Cerebellar cortex (tissue), 1 donor: Measurements from ENCODE around the gene GRB2.
"Not testable (repeated sequence)": the region's sequence is repeated elsewhere in the genome, so short reads cannot be mapped to it uniquely, and the experiment has no call there.

Source experiments
- DNase-seq: peaks from one replicate; pipeline ENCODE4 v3.0.0-alpha.2; 2015; ENCODE audit warnings: low spot score

GRB2 gene

DNA sequence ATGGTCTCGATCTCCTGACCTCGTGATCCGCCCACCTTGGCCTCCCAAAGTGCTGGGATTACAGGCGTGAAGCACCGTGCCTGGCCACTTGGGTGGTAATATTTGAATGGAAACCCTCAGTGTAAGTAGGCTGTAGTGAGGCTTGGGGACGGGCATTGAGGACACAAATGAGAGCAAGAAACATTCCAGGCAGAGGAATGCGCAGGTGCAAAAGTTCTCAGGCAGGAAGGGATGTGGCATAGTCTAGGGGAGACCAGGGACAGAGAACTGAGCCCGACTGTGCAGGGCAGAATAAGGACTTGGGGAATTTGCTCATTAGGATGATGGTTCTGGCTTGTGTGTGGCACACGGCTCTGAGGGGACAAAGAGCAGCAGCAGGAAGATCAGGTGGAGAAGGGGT, 54.8 kb downstream of the GRB2 start:
- no peak for DNase-seq

DNA sequence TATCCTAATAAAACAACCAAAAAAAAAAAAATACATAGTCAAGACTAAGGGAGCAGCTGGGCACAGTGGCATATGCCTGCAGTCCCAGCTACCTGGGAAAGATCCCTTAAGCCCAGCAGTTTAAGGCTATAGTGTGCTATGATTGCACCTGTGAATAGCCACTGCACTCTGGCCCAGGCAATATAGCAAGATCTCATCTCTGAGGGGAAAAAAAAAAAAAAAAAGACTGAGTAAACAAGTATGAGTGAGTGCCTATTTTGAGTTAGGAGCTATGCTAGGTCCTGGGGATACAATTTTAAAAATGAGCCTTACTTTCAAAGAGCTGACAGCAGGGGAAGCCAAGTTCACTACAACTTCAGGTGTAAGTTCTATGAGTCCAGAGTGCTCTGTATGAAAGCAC, 55.4 kb downstream of the GRB2 start:
- DNase-seq, result no peak

DNA sequence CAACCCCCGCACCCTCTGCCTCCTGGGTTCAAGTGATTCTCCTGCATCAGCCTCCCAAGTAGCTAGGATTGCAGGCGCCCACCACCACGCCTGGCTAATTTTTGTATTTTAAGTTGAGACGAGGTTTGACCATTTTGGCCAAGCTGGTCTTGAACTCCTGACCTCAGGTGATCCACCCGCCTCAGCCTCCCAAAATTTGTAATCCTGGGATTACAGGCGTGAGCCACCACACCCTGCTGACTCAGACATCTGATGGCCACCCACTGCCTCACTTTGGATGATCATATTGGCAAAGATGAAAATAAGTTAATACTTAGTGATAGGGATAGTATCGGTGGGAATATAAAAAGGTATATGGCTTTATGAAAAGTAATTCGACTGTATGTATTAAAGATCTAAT, 55.9 kb downstream of the GRB2 start:
- no peak for DNase-seq

DNA sequence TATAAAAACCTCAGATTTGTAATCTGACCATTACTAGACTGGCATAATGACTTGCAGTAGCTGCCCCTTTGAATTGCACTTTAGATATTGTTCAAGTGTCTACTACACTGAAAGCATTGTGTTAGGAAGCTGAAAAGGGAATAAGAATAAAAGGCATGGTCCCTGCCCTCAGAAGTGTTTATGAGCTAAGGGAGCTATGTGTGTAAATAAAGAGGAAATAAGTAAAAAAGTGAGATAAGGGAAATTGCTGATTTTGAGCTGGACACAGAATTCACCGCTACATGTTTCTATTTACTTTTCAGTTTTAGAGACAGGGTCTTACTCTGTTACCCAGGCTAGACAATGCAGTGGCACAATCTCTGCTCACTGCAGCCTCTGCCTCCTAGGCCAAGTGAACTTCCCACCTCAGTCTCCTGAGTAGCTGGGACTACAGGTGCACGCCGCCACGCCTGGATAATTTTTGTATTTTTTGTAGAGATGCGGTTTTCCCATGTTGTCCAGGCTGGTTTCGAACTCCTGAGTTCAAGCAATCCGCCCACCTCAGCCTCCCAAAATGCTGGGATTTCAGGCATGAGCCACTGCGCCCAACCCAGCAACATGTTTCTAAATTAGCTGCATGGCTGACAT, 57.0 kb downstream of the GRB2 start:
- DNase-seq, result no peak

DNA sequence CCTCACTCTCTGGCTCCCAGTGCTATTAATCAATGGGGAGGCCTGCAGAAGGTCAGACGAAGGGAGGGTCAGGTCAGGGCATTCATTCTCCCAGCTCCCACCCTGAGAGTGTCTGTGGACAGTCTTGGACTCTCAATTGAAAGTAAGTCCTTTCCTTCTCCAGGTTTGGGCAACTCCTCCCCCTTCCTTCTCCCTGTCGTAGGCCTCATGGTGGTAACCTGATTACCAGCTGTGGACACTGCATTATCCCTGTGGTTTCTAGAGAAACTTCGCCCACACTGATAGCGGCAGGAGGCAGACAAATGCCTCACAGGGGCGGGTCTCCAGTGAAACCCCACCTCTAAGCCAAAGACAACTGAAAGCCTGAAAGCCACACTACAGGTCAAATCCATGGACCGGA, 58.6 kb downstream of the GRB2 start:
- no peak for DNase-seq

DNA sequence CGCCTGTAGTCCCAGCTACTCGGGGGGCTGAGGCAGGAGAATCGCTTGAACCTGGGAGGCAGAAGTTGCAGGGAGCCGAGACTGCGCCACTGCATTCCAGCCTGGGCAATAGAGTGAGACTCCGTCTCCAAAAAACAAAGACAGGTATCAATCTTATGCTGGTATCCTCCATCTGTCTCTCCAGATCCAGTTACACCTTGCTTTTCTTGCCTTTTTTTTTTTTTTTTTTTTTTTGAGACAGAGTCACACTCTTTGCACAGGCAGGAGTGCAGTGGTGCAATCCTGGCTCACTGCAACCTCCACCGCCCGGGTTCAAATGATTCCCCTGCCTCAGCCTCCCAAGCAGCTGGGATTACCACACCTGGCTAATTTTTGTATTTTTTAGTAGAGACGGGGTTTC, 59.1 kb downstream of the GRB2 start:
- not testable (repeated sequence) for DNase-seq

DNA sequence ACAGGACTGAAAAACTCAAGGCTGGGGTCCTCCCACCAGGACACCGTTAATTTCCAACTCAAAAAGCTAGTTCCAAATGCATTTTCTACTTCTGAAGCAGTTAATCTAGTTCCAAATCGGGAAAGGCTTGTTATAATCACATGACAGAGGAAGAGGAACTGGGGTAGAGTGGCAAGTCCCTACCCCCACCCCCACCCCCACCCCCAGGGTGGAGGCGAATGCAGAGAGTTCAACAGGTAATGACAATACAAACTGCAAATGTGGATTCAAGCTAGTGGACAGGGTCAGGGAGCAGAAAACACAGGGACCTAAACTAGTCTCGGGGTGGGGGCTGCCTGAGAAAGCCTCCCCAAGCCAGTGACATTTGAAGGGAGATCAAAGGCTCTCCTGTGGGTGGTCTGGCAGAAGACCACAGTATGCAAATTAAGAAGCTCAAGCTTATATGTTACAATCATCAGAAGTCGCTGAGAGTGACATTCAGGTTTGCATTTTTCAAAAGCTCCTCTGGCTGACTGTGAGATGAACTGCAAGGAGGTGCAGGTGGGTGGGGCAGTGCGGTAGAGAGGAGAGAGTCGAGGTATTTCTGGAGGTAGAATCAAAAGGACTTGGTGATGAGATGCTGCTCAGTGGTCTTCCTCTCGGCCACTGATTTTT, 59.8 kb downstream of the GRB2 start:
- DNase-seq, result no peak

DNA sequence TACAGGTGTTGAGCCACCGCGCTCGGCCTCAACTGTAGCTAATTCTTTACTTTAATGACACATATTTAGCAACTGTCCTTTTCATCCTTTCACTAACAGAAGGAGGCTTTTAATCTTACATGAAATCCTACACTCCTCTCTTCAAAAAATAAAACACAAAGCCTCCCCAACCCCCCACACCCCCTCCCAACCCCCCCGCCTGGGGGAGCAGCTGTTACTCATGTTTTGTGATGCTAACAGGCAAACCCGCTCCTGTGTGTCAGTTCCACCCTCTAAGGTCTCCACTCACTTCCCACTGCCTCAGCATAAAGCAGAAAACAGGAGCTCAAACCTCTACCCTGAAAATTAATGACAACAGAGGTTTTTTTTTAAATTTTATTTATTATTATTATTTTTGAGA, 60.8 kb downstream of the GRB2 start:
- no peak for DNase-seq

DNA sequence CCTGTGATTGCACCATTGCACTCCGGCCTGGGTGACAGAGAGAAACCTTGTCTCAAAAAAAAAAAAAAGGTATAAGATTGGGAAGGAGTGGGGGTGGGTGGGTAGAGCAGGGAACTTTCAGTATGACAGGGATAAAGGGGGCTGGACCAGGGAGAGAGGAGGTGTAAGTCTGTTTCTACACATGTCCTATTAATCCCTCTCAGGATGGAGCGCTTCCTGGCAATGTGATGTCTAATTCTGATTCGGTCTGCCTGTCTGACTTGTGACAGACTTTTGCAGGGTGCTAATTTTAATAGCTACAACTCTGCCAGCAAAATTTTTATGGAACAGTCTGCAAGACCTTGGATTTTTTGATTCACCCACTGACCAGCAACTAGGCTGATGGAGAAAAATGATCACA, 62.5 kb downstream of the GRB2 start:
- peak; percentile 59 for DNase-seq

DNA sequence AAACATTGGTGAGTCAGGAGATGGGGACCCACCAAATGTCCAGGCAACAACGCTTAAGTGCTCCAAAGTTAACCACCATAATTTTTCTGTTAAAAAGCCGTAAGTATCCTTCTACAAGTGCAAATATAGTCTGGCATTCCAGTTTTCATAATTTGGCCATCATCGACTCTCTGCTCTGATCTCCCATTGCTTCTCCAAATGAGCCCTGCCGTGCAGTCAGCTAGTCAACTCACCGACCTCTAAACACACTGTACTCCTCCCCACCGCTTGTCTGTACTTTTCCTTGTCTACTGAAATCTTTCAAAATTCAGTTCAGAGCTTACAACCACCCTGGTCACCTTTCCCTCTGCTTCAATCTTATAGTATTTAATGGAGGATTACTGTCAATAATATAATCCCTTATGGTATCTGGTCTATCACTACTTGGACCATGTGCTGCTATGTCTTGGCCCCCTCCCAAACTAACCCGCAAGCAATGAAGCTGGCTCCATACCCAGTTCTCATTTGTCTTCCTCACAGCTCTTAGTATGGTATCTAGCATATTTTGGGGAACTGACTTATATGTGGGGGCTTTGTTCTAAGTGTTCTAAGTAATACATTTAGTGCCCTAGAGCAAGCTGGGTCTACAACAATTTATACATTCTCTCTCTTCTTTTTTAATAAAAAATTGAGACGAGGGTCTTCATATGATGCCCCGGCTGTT, 63.5 kb downstream of the GRB2 start:
- DNase-seq, result peak; percentile 80

DNA sequence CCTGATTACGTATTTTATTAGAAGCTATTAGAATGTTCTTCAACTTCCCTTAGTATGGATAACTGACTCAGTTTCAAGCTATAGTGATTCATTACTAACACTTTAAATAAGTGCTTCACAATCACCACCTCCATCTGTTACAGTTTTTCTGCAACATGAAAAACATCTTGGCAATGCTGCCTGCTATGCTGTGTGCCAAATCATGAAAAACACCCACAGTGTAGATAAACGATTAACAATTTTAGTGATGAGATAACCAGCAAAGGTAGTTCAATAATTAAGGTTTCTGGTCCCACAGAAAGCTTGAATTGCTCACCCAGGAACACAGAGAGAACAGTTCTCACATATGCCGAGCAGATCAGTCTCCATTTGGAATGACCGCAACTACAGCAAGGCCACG, 64.8 kb downstream of the GRB2 start:
- peak; percentile 77 for DNase-seq

DNA sequence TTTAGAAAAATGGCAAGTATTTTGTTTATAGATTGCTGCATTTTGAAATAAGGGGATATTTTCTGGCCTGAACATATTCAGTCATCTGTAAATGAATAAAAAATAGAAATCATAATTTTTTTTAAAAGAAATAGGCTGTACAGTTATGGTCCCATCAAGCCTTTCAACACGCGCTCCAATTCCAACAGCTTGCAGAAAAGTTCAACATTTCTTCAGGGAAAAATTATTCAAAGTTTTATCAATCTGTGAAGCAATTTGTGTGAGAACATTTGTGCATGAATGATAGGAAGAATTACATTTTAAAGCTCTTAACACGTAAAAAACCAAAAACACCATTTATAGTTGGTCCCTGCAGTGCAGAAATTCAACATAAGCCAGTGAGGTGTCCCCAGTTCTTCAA, 65.5 kb downstream of the GRB2 start:
- no peak for DNase-seq

DNA sequence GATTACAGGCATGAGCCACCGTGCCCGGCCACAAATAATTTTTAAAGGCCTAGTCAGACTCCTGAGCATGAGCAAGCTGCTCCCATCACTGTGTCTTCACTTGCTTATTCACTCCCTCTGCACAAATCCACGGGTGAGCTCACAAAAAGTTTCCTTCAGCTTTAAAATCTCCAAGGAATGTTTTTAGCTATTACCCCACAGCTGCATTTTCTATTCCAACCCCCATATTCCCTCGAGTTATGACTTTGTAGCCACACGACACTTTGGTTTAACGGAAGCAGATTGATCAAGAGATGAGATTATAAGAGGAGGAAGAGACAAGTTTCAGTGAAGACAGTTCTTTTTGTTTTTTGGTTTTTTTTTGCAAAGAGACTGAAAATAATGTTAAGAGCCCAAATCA, 67.1 kb downstream of the GRB2 start:
- no peak for DNase-seq

DNA sequence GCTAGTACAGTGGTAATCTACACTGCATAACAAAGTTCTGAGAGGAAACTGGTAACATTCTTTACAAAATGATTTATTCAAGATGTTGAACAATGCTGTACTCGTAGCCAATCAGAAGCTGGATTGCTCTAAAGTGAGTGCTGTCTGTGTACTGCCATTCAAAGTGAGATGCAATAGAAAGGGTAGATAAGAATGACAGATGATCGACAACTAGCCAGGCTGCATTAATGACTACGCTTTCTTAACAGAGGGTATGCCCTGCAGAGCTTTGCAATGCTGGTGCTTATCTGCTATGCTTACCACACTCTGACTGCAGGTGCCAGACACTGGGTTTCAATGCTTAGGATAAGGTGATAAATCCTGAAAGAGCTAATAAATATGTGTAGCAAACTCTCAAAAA, 70.2 kb downstream of the GRB2 start:
- DNase-seq, result no peak

DNA sequence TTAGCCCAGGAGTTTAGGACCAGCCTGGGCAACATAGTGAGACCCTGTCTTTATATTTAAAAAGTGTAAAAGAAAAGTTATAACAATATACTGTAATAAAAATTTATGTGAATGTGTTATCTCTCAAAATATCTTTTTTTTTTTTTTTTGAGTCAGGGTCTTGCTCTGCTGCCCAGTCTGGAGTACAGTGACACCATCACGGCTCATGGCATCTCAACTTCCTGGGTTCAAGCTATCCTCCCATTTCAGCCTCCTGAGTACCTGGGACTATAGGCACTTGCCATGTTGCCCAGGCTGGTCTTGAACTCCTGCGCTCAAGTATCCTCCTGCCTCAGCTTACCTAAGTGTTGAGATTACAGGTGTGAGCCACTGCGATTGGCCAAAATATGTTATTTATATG, 70.8 kb downstream of the GRB2 start:
- DNase-seq, result no peak

DNA sequence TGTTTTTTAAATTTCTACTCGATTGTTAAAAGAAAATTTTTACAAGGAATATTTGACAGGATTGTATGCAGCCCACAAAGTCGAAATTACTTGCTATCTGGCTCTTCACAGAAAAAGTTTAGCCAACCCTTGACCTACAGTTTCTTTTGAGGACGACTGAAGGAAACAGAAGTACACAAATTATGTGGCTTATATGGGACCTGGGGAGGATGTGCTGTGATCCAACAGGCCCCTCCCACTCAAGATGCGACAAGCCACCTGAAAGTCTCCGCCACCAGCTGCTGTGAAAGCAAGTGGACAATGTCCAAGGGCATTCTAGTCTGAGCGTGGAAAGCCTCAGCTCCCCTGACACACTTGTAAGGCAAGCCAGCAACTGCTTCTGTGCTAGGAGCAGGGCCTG, 73.8 kb downstream of the GRB2 start:
- no peak for DNase-seq

DNA sequence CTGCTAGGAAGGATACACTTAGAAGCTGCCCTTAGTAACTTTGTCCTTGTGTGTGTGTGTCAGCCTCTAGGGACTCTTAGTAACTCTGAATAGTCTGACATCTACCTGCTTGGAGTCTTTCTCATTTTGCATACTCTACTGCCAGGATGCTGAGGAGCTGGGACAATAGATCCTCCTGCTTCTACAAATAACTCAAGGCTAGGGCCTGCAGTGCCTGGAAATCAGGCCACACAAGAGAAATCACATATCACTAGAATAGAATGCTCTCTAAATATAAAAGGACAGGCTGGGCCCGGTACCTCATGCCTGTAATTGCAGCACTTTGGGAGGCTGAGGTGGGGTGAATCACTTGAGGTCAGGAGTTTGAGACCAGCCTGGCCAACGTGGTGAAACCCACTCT, 77.7 kb downstream of the GRB2 start:
- no peak for DNase-seq

DNA sequence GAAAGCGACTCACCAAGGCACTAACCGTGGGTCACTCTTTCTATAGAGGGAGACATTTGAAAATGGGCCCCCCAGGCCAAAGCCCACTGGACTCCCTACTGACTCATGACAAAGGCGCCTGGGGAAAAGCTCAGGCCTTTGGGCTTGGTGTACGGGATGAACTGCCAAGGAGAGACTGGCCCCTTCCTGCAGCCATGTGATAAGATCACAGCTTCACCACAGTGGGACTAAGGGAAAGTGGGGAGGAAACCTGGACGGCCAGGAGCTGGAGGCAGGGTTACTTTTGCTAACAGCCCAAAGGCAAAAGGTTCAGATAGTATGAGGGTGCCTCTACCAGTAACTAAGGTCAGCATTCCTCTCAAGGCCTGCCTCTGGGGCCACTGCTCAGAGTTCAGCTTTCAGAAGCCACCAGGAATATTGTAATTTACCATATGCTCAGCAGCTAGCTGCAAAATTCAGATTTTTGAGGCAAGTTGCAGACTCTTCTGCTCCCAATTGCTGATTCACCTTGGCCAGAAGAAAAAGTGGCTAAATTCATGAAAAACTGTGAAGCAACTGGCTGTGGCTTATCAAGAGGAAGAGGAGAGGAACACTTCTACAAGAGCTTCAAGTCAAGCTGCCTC, 79.1 kb downstream of the GRB2 start:
- no peak for DNase-seq

DNA sequence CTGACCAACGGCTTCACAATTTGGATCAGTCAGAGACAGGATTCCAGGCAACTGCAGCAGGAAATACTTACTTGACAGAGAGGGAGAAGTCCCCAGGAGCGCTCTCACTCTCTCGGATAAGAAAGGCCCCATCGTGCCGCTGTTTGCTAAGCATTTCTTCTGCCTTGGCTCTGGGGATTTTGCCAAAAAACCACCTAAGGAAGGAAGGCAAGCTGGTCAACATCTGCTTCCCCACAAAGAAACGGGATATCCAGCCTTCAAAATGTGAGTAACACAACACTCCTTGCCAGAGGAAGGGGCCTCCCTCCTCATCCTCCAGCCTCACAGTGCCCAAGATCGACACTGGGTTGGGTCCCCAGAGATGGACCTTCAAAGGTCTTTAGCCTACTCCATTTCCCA, 79.7 kb downstream of the GRB2 start:
- no peak for DNase-seq

DNA sequence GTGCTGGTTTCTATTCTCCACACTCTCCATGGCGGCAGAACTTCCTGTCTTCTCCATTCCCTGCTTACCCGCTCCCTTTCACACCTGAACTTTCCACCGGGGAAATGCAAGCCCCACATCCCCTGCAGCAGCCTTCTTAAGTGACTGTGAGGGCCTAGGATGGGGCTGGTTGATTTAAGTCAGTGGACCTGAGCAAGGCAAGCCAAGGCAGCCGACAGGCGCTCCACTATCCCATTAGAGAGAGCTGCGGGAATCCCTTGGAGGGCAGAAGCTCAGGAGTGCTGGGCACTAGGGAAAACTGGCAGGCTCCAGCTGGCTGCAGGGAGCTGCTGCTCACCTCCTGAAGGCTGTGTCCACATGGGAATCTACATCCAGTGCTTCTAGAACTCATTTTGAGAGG, 80.1 kb downstream of the GRB2 start:
- no peak for DNase-seq

DNA sequence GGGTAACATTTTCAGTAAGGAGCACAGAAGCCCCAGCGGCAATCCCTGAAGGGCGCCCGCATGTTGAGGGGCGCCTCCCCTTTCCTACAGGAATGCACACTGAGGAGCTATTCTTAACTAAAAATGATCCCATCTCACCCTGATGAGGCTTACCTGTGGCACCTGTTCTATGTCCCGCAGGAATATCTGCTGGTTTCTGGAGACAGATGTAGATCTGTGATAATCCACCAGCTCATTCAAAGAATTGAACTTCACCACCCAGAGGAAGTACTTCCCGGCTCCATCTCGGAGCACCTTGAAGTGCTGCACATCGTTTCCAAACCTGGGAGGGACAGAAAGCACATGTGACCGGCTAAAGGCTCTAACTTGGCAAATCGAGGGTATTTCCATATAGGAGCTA, 84.0 kb downstream of the GRB2 start:
- no peak for DNase-seq

DNA sequence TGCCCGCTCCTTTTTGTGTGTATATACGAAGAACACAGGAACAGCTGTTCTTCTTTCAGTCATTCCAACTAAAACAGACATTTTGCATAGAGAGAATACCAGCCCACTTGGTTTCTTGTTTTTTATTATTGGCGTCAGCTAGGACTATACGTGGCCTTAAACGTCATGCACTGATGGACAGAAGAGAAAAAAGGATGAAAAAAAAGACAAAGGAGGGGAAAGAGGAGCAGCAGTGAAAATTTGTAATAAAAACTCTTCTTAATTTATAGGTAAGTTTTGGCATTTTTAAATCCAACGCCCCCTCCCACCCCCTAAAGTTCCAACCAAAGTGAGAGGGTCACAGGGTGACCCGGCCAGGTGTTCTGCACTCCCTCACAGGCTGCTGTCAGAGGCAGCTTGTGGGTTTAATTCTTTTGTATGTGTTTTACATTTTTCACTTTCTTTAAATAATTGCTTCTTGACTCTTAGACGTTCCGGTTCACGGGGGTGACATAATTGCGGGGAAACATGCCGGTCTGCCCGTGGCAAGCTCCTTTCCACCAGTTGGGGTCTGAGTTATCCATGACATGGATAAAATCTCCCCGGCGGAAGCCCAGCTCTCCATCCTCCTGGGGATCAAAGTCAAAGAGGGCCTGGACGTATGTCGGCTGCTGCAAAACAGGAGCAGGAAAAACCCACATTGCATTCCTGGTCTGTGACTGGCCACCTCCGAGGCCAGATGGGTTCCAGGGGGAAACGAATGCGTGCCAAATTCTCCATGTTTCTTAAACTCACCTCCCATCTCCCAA, 85.4 kb downstream of the GRB2 start:
- no peak for DNase-seq
